Right cardiac atrium (tissue), 5 donors: ENCODE results near the gene CPO. TPM values are rescaled to one million over a fixed set of nuclear protein-coding genes. Genes with fewer than 3 reads are reported as not detected.
"Not testable (repeated sequence)": the region's sequence is repeated elsewhere in the genome, so short reads cannot be mapped to it uniquely, and the experiment has no call there.

ENCODE experiments used
- ATAC-seq, 2 donors: fragments of 200-7000 bp; cut with Tn5 transposase; one replicate each; pipeline versions ENCODE4 v1.8.0 to v1.9.1; 2020; ENCODE audit warnings: moderate library complexity in 2 of 2, mild to moderate bottlenecking in 1 of 2
- DNase-seq, 3 donors: peaks; one replicate each; pipeline ENCODE4 v3.0.0-alpha.2; 2020
- H3K27ac ChIP-seq: one replicate; pipeline ENCODE4 v1.5.1; 2013; ENCODE audit warnings: mild to moderate bottlenecking, low read length, control low read depth, moderate library complexity
- H3K27me3 ChIP-seq: one replicate; pipeline ENCODE4 v1.6.1; 2013; ENCODE audit not compliant: control insufficient read depth, insufficient read depth
- H3K4me1 ChIP-seq: one replicate; pipeline ENCODE4 v1.6.1; 2013; ENCODE audit warnings: low read length; ENCODE audit not compliant: control insufficient read depth, insufficient read depth
- H3K4me3 ChIP-seq: one replicate; pipeline ENCODE4 v1.5.1; 2013; ENCODE audit warnings: low read length, control low read depth
- H3K9me3 ChIP-seq: one replicate; pipeline ENCODE4 v1.6.1; 2013; ENCODE audit warnings: low read length; ENCODE audit not compliant: control insufficient read depth
- WGBS: extraction: QIAGEN DNeasy Blood & Tissue Kit; methylation state at CpG from one replicate; pipeline ENCODE4 v1.1.7; 2013; 5-methylcytosine and 5-hydroxymethylcytosine counted together
- intact Hi-C, 4 donors: fragments of 100-400 bp; cut with DNase I; formaldehyde crosslinking; loops; one replicate each; pipeline versions ENCODE4 v1.11.0 to v1.14.0; 2022 to 2023
- polyA plus RNA-seq: library from polyadenylated mRNA; stranded (reverse); fragments of 200-250 nt; gene quantifications from one replicate; pipeline ENCODE4 v1.2.3, GENCODE V29; 2013
- total RNA-seq, 4 donors: library from RNA; stranded (reverse); fragmentation: NEBNext Ultra II Directional; extraction: Animal tissue kit (Norgen Biotek cat#: 25700); gene quantifications; one replicate each; pipeline ENCODE4 v1.2.1, GENCODE V29; 2021
- donor health status: healthy with polysubstance abuse.
- donor health status: DM: no; HTN: yes; CAD: no.
- donor health status: DM: no; HTN: no; CAD: no.
- donor health status: DM: no; HTN: yes; CAD: no; lungs with severe emphysema.
- donor health status: DM: yes; HTN: yes; CAD: no.

CPO gene
- total and polyA plus RNA-seq, 5 donors: 0.31 to 0.52 (median 0.46) TPM; not detected in 1

GRCh38 chr2:206940546-206940945 is 1.2 kb downstream of the CPO start:
- Histone ChIP-seq H3K4me1 (no peaks in the 10 kb centered on the region), H3K9me3 (no peaks in the 10 kb centered on the region), H3K27me3 (no peaks in the 10 kb centered on the region), H3K27ac (no peak overlapping the region), H3K4me3 (no peak overlapping the region)
- intact Hi-C loops: no loop called here
- ATAC-seq (no peak), DNase-seq (no peak)

GRCh38 chr2:206942592-206943478 is 3.5 kb downstream of the CPO start:
- WGBS: 62% methylated on average over 2 of the region's 2 CpGs
- ATAC-seq (no peak), DNase-seq (no peak)
- no peak overlapping the region for H3K27ac ChIP-seq
- intact Hi-C loops: no loop called here
- H3K4me1 ChIP-seq: no peaks in the 10 kb centered on the region
- H3K4me3 ChIP-seq: no peak overlapping the region
- H3K9me3 ChIP-seq: no peaks in the 10 kb centered on the region
- H3K27me3 ChIP-seq: no peaks in the 10 kb centered on the region

DNA sequence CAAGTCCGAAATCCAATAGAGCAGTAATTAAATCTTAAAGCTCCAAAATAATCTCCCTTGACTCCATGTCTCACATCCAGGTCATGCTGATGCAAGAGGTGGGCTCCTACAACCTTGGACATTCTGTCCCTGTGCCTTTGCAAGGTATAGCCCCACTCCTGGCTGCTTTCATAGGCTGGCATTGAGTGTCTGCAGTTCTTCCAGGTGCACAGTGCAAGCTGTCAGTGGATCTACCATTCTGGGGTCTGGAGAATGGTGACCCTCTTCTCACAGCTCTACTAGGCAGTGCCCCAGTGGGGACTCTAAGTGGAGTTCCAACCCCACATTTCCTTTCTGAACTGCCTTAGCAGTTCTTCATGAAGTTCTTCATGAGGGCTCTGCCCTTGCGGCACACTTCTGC is 14.1 kb downstream of the CPO start:
- H3K27me3 ChIP-seq, intact Hi-C loops, H3K4me3 ChIP-seq, DNase-seq, H3K27ac ChIP-seq, ATAC-seq, H3K9me3 ChIP-seq, H3K4me1 ChIP-seq: not testable (repeated sequence)
- 92% methylated on average over 2 of the region's 2 CpGs for WGBS

DNA sequence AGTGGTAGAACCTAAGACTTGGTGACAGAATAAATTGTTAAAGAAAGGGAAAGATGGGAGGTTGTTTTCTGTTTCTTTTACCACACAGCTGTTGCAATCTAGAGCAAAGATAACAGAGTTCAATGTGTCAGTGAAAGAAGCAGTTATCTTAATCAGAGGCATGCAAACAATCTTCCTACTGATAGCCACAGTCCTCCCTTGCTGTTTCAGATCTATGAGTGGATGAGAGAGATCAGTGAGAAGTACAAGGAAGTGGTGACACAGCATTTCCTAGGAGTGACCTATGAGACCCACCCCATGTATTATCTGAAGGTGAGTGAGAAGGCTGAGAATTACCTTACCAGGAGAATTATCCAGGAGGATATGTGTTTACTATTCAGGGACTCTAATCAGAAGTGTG is 15.9 kb downstream of the CPO start:
- Histone ChIP-seq H3K4me1 (no peaks in the 10 kb centered on the region), H3K27me3 (no peaks in the 10 kb centered on the region), H3K4me3 (no peak overlapping the region), H3K27ac (no peak overlapping the region), H3K9me3 (no peaks in the 10 kb centered on the region)
- DNase-seq (no peak), ATAC-seq (no peak)
- intact Hi-C loops: no loop called here

DNA sequence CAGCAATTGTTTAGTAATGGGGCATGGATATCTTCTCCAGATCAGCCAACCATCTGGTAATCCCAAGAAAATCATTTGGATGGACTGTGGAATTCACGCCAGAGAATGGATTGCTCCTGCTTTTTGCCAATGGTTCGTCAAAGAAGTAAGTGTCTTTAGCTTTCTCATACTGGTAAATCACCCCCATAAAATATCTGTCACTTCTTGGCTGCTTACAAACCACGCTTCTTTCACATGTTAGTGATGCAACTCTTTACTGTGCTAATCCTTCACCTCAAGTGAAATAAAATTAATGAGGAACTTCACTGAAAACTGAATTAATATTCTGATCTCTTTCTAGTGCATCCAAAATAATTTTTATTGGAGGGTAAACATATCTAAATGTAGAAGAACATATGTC is 18.9 kb downstream of the CPO start:
- H3K27ac ChIP-seq: no peak overlapping the region
- intact Hi-C loops: no loop called here
- no peak overlapping the region for H3K4me3 ChIP-seq
- H3K4me1 ChIP-seq: no peaks in the 10 kb centered on the region
- H3K27me3 ChIP-seq: no peaks in the 10 kb centered on the region
- no peak for ATAC-seq
- DNase-seq: no peak
- no peaks in the 10 kb centered on the region for H3K9me3 ChIP-seq
- 82% methylated on average over 3 of the region's 3 CpGs for WGBS

DNA sequence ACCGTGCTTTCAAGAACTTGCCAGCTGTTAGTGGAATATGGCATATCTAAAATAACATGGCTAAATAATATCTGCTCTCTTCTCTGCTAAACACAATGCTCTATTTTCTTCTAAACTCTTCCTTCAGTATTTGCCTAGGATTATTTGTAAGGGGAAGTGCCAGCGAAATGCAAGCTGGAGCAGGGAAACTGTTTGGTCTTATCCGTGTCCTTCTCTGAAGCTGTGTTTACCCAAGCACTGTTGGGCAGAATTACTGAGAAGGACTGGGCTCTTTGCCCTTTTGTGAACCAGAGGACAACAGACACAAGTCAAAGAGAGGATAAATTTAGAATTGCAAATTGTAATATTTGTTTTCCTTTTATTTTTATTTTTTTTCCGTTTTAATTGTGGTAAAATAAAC is 23.6 kb downstream of the CPO start:
- H3K4me1 ChIP-seq: no peaks in the 10 kb centered on the region
- no peak overlapping the region for H3K4me3 ChIP-seq
- DNase-seq: no peak
- H3K27me3 ChIP-seq: no peaks in the 10 kb centered on the region
- 55% methylated on average over 4 of the region's 4 CpGs for WGBS
- H3K9me3 ChIP-seq: no peaks in the 10 kb centered on the region
- ATAC-seq: no peak
- intact Hi-C loops: no loop called here
- no peak overlapping the region for H3K27ac ChIP-seq

GRCh38 chr2:206968134-206969086 is 29.1 kb downstream of the CPO start:
- Histone ChIP-seq H3K27me3 (no peaks in the 10 kb centered on the region), H3K4me3 (no peak overlapping the region), H3K27ac (no peak overlapping the region), H3K9me3 (no peaks in the 10 kb centered on the region), H3K4me1 (no peaks in the 10 kb centered on the region)
- DNase-seq: no peak
- intact Hi-C loops: no loop called here
- WGBS: 70% methylated on average over 7 of the region's 7 CpGs
- ATAC-seq: no peak

GRCh38 chr2:206969192-206969591 is 29.9 kb downstream of the CPO start:
- no peak for DNase-seq
- intact Hi-C loops: no loop called here
- 95% methylated on average over 6 of the region's 6 CpGs for WGBS
- ATAC-seq: no peak
- no peaks in the 10 kb centered on the region for H3K4me1 ChIP-seq
- no peak overlapping the region for H3K4me3 ChIP-seq
- no peaks in the 10 kb centered on the region for H3K9me3 ChIP-seq
- H3K27ac ChIP-seq: no peak overlapping the region
- H3K27me3 ChIP-seq: no peaks in the 10 kb centered on the region

DNA sequence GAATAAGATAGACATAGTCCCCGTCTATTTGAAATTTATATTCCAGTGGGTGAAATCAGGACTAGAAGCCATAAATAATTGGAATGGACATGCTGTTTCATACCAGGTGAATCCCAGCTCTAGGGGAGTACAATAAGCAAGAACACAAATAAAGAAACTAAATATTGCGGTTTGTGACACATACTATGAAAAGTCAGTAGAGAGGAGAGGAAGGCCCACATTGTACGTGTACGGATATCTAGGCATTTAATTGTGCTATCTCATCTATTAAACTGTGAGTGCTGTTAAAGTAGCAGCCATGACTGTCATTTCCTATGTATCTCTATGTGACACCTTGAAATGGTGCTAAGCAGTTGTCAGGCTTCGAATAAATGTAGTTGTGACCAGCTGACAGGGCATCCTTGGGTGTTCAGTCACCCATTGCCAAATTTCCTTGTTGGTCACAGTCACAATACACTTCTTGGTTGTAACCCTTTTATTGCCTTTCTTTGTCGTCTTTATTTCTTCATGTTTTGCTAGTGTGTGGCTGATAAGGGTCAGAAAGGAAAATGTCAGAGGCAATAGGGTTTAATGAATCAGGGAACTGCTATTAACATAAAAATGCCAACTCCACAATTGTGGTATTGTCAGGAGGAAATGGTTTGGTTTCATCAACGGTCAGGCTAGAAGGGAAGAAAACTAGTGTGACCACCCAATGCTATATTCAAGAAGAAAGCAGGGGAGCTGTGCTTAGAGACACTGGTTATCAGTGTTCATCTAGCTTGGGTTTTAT is 31.5 kb downstream of the CPO start:
- no peak overlapping the region for H3K4me3 ChIP-seq
- DNase-seq (no peak), ATAC-seq (no peak)
- 73% methylated on average over 7 of the region's 7 CpGs for WGBS
- H3K4me1 ChIP-seq: no peaks in the 10 kb centered on the region
- H3K27ac ChIP-seq: no peak overlapping the region
- no peaks in the 10 kb centered on the region for H3K27me3 ChIP-seq
- intact Hi-C loops: loop anchor here in 2 of 4 donors (10.0 kb wide), 1 partner anchor 166 kb away; no protein-coding TSS in a partner anchor
- no peaks in the 10 kb centered on the region for H3K9me3 ChIP-seq

DNA sequence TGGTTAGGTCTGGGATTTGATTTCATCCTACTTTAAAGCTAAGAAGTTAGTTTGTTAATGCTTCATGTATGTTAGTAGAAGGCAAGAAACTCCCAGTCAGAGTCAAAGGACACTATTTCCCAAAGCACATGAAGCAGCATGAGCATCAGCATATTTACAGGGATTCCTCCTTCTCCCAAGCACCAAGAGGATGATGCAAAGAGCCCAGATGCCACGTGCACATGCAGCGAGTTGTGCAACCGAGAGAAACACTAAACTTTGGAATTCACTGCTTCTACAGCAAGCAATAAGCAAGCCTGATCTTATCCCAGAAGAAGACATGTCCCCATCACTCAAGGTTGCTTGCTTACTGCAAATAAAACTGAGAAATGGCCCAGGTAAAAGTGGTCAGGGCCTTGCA is 32.5 kb downstream of the CPO start:
- WGBS: 76% methylated on average over 3 of the region's 3 CpGs
- intact Hi-C loops: loop anchor here in 2 of 4 donors (10.0 kb wide), 1 partner anchor 167 kb away; no protein-coding TSS in a partner anchor
- ATAC-seq: no peak
- Histone ChIP-seq H3K4me1 (no peaks in the 10 kb centered on the region), H3K27ac (no peak overlapping the region), H3K9me3 (no peaks in the 10 kb centered on the region), H3K4me3 (no peak overlapping the region), H3K27me3 (no peaks in the 10 kb centered on the region)
- peak in 1 of 3 donors; percentile 19 for DNase-seq
